Heart left ventricle (tissue), 13 donors: ENCODE results near the gene MRTO4.
"Not testable (repeated sequence)": the region's sequence is repeated elsewhere in the genome, so short reads cannot be mapped to it uniquely, and the experiment has no call there.

ENCODE experiments used
- CTCF ChIP-seq, 12 donors: fragments of 200-600 bp; sonication (generic) in 4 of 12; IDR thresholded peaks; one replicate each; pipeline versions ENCODE4 v1.5.0 to v1.8.0; 2018 to 2022; ENCODE audit warnings: antibody characterized with exemption in 12 of 12, mild to moderate bottlenecking in 5 of 12
- POLR2A ChIP-seq, 2 donors: fragments of 450-650 bp; IDR thresholded peaks; one replicate each; pipeline ENCODE4 v1.6.1; 2017; ENCODE audit warnings: antibody characterized with exemption in 2 of 2, mild to moderate bottlenecking in 2 of 2, moderate library complexity in 2 of 2
- donor health status: ischemic (EF 13 %, LVEDD 7.1; RV severe dilation, severe dysfunction).
- donor health status: DM: no; HTN: yes; CAD: no.
- donor health status: DM: no; HTN: no; CAD: no.
- donor health status: ischemic (EF 25% LVEDD 6.9; RV normal size, moderate dysfunction).
- donor health status: ischemic (EF 25% LVEDD 5.7; RV mildly dilated, moderate dysfunction).
- donor health status: ischemic (EF 35%, LVEDD 5.7; RV mildly dilated, moderate dysfunction).
- donor health status: nonischemic (EF 11% LVEDD 7.7; RV severe dilation, severe dysfunction).
- donor health status: DM: yes; HTN: yes; CAD: no.
- donor health status: PGD.
- donor health status: ischemic (EF 29% LVEDD 5.4; RV normal size, mild dysfunction).
- donor health status: nonischemic (EF 23%, LVEDD 6.1; RV moderate dilation, normal function).

GRCh38 chr1:19216585-19216984 is 35.0 kb upstream of the MRTO4 start:
- TF ChIP-seq CTCF, POLR2A (IDR thresholded peaks at IDR 0.05): not testable (repeated sequence)
